DOHH2 (cell line): Measurements from ENCODE around the gene SLC25A25.

ENCODE experiments used
- H3F3A ChIP-seq: fragments of 200-600 bp; sonication (generic), shearing (Covaris generic); 2 replicates; pipeline ENCODE4 v1.6.0; 2016; ENCODE audit warnings: antibody characterized with exemption, mild to moderate bottlenecking; ENCODE audit not compliant: control insufficient read depth, insufficient read depth
- H3K27ac ChIP-seq: fragments of 200-600 bp; sonication (generic); 2 replicates; pipeline ENCODE4 v1.5.1; 2014; ENCODE audit warnings: low read depth, mild to moderate bottlenecking, low read length, moderate library complexity
- H3K27me3 ChIP-seq: fragments of 200-600 bp; sonication (generic); 2 replicates; pipeline ENCODE4 v1.6.1; 2014; ENCODE audit warnings: mild to moderate bottlenecking, low read length, mixed read lengths; ENCODE audit not compliant: control insufficient read depth
- H3K36me3 ChIP-seq: fragments of 200-600 bp; sonication (generic); 2 replicates; pipeline ENCODE4 v1.6.1; 2014; ENCODE audit warnings: mild to moderate bottlenecking, low read length, moderate library complexity, mixed read lengths; ENCODE audit not compliant: control insufficient read depth
- H3K4me1 ChIP-seq: fragments of 200-600 bp; sonication (generic); 2 replicates; pipeline ENCODE4 v1.6.1; 2014; ENCODE audit warnings: mild to moderate bottlenecking, low read length, mixed read lengths; ENCODE audit not compliant: control insufficient read depth
- H3K4me2 ChIP-seq: fragments of 200-600 bp; sonication (generic); 2 replicates; pipeline ENCODE4 v1.6.0; 2014; ENCODE audit warnings: mild to moderate bottlenecking, low read length, moderate library complexity
- H3K4me3 ChIP-seq: fragments of 200-600 bp; sonication (generic); 2 replicates; pipeline ENCODE4 v1.5.1; 2014; ENCODE audit warnings: mild to moderate bottlenecking, low read length, mixed read lengths
- H3K79me2 ChIP-seq: fragments of 200-600 bp; sonication (generic); 2 replicates; pipeline ENCODE4 v1.6.1; 2014; ENCODE audit warnings: mild to moderate bottlenecking, low read length, mixed read lengths; ENCODE audit not compliant: control insufficient read depth
- H3K9me2 ChIP-seq: fragments of 200-600 bp; sonication (generic); replicated peaks from 2 replicates; pipeline ENCODE4 v1.6.1; 2014; ENCODE audit warnings: mild to moderate bottlenecking, low read length, mixed read lengths; ENCODE audit not compliant: control insufficient read depth
- H3K9me3 ChIP-seq: fragments of 200-600 bp; sonication (generic); 2 replicates; pipeline ENCODE4 v1.6.1; 2014; ENCODE audit warnings: antibody characterized with exemption, low read length, mixed read lengths; ENCODE audit not compliant: control insufficient read depth, insufficient read depth
- H4K20me1 ChIP-seq: fragments of 200-600 bp; sonication (generic); 2 replicates; pipeline ENCODE4 v1.6.0; 2014; ENCODE audit warnings: low read depth, mild to moderate bottlenecking, antibody characterized with exemption, low read length, moderate library complexity; ENCODE audit not compliant: control insufficient read depth, insufficient read depth
- CTCF ChIP-seq: fragments of 200-600 bp; sonication (generic); IDR thresholded peaks from one replicate; pipeline ENCODE4 v1.5.1; 2014; ENCODE audit warnings: antibody characterized with exemption, mild to moderate bottlenecking, low read depth, low read length; ENCODE audit not compliant: poor library complexity, severe bottlenecking
- EZH2phosphoT487 ChIP-seq: fragments of 200-600 bp; sonication (generic); IDR thresholded peaks from 2 replicates; pipeline ENCODE4 v1.6.1; 2017; ENCODE audit warnings: borderline replicate concordance, mild to moderate bottlenecking, antibody characterized with exemption, low read length, moderate library complexity, mixed read lengths

The SLC25A25 gene

GRCh38 chr9:128122809-128123175 is 54.8 kb downstream of the SLC25A25 start:
- H3K9me3 ChIP-seq, result no peaks in the 10 kb centered on the region
- no peaks in the 10 kb centered on the region for H3K9me2 ChIP-seq
- H3K4me1 ChIP-seq, result peaks cover 18% of the 10 kb centered on the region
- peaks cover 62% of the 10 kb centered on the region for H3K36me3 ChIP-seq
- H3K4me3 ChIP-seq, result no peak overlapping the region
- no peak overlapping the region for H3K27ac ChIP-seq
- peaks cover 7% of the 10 kb centered on the region; the same call in 1 of the 2 replicates for H3F3A ChIP-seq
- no peak overlapping the region for H3K4me2 ChIP-seq
- peaks cover 34% of the 10 kb centered on the region for H3K79me2 ChIP-seq
- H4K20me1 ChIP-seq, result peaks cover 6% of the 10 kb centered on the region; the same call in 1 of the 2 replicates
- no peak for TF ChIP-seq EZH2phosphoT487
- no peaks in the 10 kb centered on the region for H3K27me3 ChIP-seq

DNA sequence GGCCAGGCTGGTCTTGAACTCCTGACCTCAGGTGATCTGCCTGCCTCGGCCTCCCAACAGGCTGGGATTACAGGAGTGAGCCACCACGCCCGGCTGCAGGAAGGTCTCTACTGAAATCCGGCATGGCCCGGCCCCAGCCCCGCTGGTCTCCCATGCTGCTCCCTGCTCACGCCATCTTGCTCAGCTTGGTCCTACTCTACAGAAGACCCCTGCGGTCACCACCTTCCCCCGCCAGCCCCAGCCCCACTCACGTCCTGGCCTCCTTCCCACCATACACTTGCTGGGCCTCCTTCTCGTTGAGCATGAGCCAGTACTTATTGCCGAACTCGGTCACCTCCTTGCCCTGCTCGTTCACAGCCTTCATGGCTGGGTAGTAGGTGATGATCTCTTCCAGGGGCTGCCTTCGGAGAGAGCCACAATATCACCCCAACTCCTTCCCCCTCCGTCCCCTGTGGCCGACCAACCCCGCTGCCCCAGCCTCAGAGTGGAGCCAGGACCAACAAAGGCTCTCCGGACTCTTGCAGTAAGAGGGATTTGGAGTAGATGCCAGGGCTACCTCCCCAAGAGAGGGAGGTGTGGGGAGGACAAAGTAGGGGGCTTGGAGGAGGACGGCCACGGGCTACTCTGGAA is 55.5 kb downstream of the SLC25A25 start:
- Histone ChIP-seq H3K4me2 (no peak overlapping the region), H3F3A (peaks cover 7% of the 10 kb centered on the region; the same call in 1 of the 2 replicates), H3K4me1 (peaks cover 17% of the 10 kb centered on the region), H3K79me2 (peaks cover 34% of the 10 kb centered on the region), H3K4me3 (no peak overlapping the region), H3K36me3 (peaks cover 62% of the 10 kb centered on the region), H3K27me3 (no peaks in the 10 kb centered on the region), H3K9me3 (no peaks in the 10 kb centered on the region), H3K27ac (no peak overlapping the region), H4K20me1 (peaks cover 6% of the 10 kb centered on the region; the same call in 1 of the 2 replicates), H3K9me2 (no peaks in the 10 kb centered on the region)
- TF ChIP-seq CTCF (no peak), EZH2phosphoT487 (no peak)

DNA sequence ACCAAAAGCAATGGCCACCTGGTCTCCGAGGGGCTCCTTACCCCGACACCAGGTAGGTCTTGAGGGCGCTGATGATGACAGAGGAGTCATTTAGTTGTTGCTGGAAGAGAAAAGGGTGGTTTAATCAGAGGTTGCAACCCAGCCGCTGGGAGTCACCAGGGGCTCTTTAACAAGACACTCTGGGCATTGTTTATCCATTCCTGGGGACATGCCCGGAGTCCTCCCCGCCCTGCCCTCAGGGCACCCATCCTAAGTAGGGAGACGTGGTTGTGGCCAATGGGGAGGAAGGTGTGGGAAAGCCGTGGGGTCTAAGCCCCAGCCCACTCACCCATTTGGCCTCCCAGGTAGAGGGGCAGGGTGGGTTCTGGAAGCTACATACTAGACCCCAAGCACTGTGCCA is 56.4 kb downstream of the SLC25A25 start:
- H3K4me1 ChIP-seq, result peaks cover 24% of the 10 kb centered on the region

More for the DNA sequence above, 56.4 kb downstream of the SLC25A25 start:
- Histone ChIP-seq H3K9me2 (no peaks in the 10 kb centered on the region), H3F3A (peaks cover 4% of the 10 kb centered on the region; the same call in 1 of the 2 replicates), H3K9me3 (no peaks in the 10 kb centered on the region), H3K27me3 (no peaks in the 10 kb centered on the region), H3K36me3 (peaks cover 62% of the 10 kb centered on the region), H3K27ac (no peak overlapping the region), H3K79me2 (peaks cover 34% of the 10 kb centered on the region), H3K4me3 (no peak overlapping the region), H4K20me1 (peaks cover 6% of the 10 kb centered on the region; the same call in 1 of the 2 replicates), H3K4me2 (no peak overlapping the region)
- no peak for TF ChIP-seq EZH2phosphoT487
- TF ChIP-seq CTCF, result no peak
